H9 (cell line): ENCODE data around the gene CST9L. TPM values are rescaled to one million over a fixed set of nuclear protein-coding genes. Genes with fewer than 3 reads are reported as not detected.

Experiments used
- DNase-seq: peaks from one replicate; pipeline ENCODE4 v3.0.0-alpha.2; 2017
- H2AFZ ChIP-seq: one replicate; pipeline ENCODE4 v1.6.1; 2013; ENCODE audit warnings: mild to moderate bottlenecking, low read length, control low read depth, moderate library complexity
- H2AK5ac ChIP-seq: 2 replicates; pipeline ENCODE4 v1.6.1; 2013; ENCODE audit warnings: low read length, control low read depth, mixed read lengths; ENCODE audit not compliant: insufficient read length
- H2BK120ac ChIP-seq: one replicate; pipeline ENCODE4 v1.6.1; 2013; ENCODE audit warnings: low read depth, mild to moderate bottlenecking, low read length, control low read depth, inconsistent platforms; ENCODE audit not compliant: poor library complexity, severe bottlenecking
- H2BK12ac ChIP-seq: 2 replicates; pipeline ENCODE4 v1.6.1; 2013; ENCODE audit warnings: low read length, control low read depth, mixed read lengths, low read depth; ENCODE audit not compliant: insufficient read length
- H2BK15ac ChIP-seq: 2 replicates; pipeline ENCODE4 v1.6.1; 2013; ENCODE audit warnings: low read depth, low read length, control low read depth
- H2BK20ac ChIP-seq: one replicate; pipeline ENCODE4 v1.6.1; 2013; ENCODE audit warnings: low read depth, mild to moderate bottlenecking, low read length, control low read depth, inconsistent platforms; ENCODE audit not compliant: poor library complexity, severe bottlenecking
- H2BK5ac ChIP-seq: 2 replicates; pipeline ENCODE4 v1.6.1; 2013; ENCODE audit warnings: low read length, control low read depth, mixed read lengths; ENCODE audit not compliant: insufficient read length
- H3K14ac ChIP-seq: 2 replicates; pipeline ENCODE4 v1.6.1; 2013; ENCODE audit warnings: low read length, control low read depth; ENCODE audit not compliant: insufficient read depth
- H3K18ac ChIP-seq: 2 replicates; pipeline ENCODE4 v1.6.1; 2013; ENCODE audit warnings: low read depth, mild to moderate bottlenecking, mixed read lengths, low read length, control low read depth; ENCODE audit not compliant: insufficient read length
- H3K23ac ChIP-seq: 2 replicates; pipeline ENCODE4 v1.6.1; 2013; ENCODE audit warnings: low read length, control low read depth, mixed read lengths, low read depth; ENCODE audit not compliant: insufficient read length
- H3K23me2 ChIP-seq: 2 replicates; pipeline ENCODE4 v1.6.1; 2013; ENCODE audit warnings: low read depth, mild to moderate bottlenecking, mixed read lengths, low read length, control low read depth; ENCODE audit not compliant: insufficient read length, poor library complexity, severe bottlenecking
- H3K27ac ChIP-seq: 2 replicates; pipeline ENCODE4 v1.5.1; 2013; ENCODE audit warnings: low read length, control low read depth, mixed read lengths, low read depth; ENCODE audit not compliant: insufficient read length
- H3K27me3 ChIP-seq: 2 replicates; pipeline ENCODE4 v1.6.1; 2013; ENCODE audit warnings: low read length, control low read depth, inconsistent platforms; ENCODE audit not compliant: insufficient read depth
- H3K4ac ChIP-seq: 2 replicates; pipeline ENCODE4 v1.6.1; 2013; ENCODE audit warnings: low read depth, mild to moderate bottlenecking, control low read depth, inconsistent platforms, low read length, moderate library complexity
- H3K4me1 ChIP-seq: 2 replicates; pipeline ENCODE4 v1.6.1; 2013; ENCODE audit warnings: low read length, control low read depth, inconsistent platforms; ENCODE audit not compliant: insufficient read depth
- H3K4me2 ChIP-seq: 2 replicates; pipeline ENCODE4 v1.6.1; 2013; ENCODE audit warnings: low read length, control low read depth, mixed read lengths; ENCODE audit not compliant: insufficient read length, insufficient read depth
- H3K56ac ChIP-seq: 2 replicates; pipeline ENCODE4 v1.6.1; 2013; ENCODE audit warnings: low read depth, mild to moderate bottlenecking, mixed read lengths, low read length, control low read depth; ENCODE audit not compliant: insufficient read length
- H3K79me1 ChIP-seq: 2 replicates; pipeline ENCODE4 v1.6.1; 2013; ENCODE audit warnings: low read depth, mild to moderate bottlenecking, moderate library complexity, low read length, control low read depth, inconsistent platforms; ENCODE audit not compliant: insufficient read depth, poor library complexity, severe bottlenecking
- H3K79me2 ChIP-seq: 2 replicates; pipeline ENCODE4 v1.6.1; 2013; ENCODE audit warnings: low read length, control low read depth, inconsistent platforms; ENCODE audit not compliant: insufficient read depth
- H3K9ac ChIP-seq: 2 replicates; pipeline ENCODE4 v1.6.1; 2013; ENCODE audit warnings: low read length, control low read depth, mixed read lengths; ENCODE audit not compliant: insufficient read length; ENCODE audit errors: extremely low read depth
- H3K9me3 ChIP-seq: one replicate; pipeline ENCODE4 v1.6.1; 2013; ENCODE audit warnings: low read depth, low read length, inconsistent platforms; ENCODE audit not compliant: control insufficient read depth
- H3T11ph ChIP-seq: one replicate; pipeline ENCODE4 v1.6.1; 2013; ENCODE audit warnings: mild to moderate bottlenecking, low read length, control low read depth, inconsistent platforms
- H4K20me1 ChIP-seq: one replicate; pipeline ENCODE4 v1.6.1; 2013; ENCODE audit not compliant: control insufficient read depth, insufficient read length, insufficient read depth
- H4K5ac ChIP-seq: 2 replicates; pipeline ENCODE4 v1.6.1; 2013; ENCODE audit warnings: low read depth, mild to moderate bottlenecking, mixed read lengths, low read length, control low read depth; ENCODE audit not compliant: insufficient read length
- H4K8ac ChIP-seq: replicated peaks from 2 replicates; pipeline ENCODE4 v1.6.1; 2013; ENCODE audit warnings: low read length, control low read depth, mixed read lengths, low read depth; ENCODE audit not compliant: insufficient read length
- H4K91ac ChIP-seq: 2 replicates; pipeline ENCODE4 v1.6.1; 2013; ENCODE audit warnings: low read depth, mild to moderate bottlenecking, moderate library complexity, mixed read lengths, low read length, control low read depth; ENCODE audit not compliant: insufficient read length
- H3K27ac Mint-ChIP-seq, 3 experiments: 2 replicates in 2 of 3; 3 replicates in 1 of 3; pipeline ENCODE4 v1.8.0; 2020 to 2021; ENCODE audit warnings: mixed read lengths in 3 of 3, mild to moderate bottlenecking in 1 of 3, moderate library complexity in 1 of 3
- H3K27me3 Mint-ChIP-seq: 2 replicates; pipeline ENCODE4 v1.8.0; 2021; ENCODE audit warnings: low read depth, mild to moderate bottlenecking, moderate library complexity, mixed read lengths
- H3K36me3 Mint-ChIP-seq, 3 experiments: 2 replicates in 2 of 3; 3 replicates in 1 of 3; pipeline ENCODE4 v1.8.0; 2020 to 2021; ENCODE audit warnings: low read depth in 3 of 3, mixed read lengths in 3 of 3; ENCODE audit not compliant: insufficient read depth in 1 of 3
- H3K4me1 Mint-ChIP-seq, 2 experiments: 2 replicates each; pipeline ENCODE4 v1.8.0; 2020; ENCODE audit warnings: mixed read lengths in 2 of 2
- H3K4me3 Mint-ChIP-seq, 2 experiments: 2 replicates in 1 of 2; 3 replicates in 1 of 2; pipeline ENCODE4 v1.8.0; 2020 to 2021; ENCODE audit warnings: mild to moderate bottlenecking in 2 of 2, mixed read lengths in 2 of 2, moderate library complexity in 1 of 2
- H3K9me3 Mint-ChIP-seq, 2 experiments: 2 replicates in 1 of 2; 3 replicates in 1 of 2; pipeline ENCODE4 v1.8.0; 2020; ENCODE audit warnings: mild to moderate bottlenecking in 2 of 2, mixed read lengths in 2 of 2, moderate library complexity in 1 of 2
- CTCF ChIP-seq: fragments of 200-600 bp; sonication (generic); conservative IDR thresholded peaks from 3 replicates; pipeline ENCODE4 v1.8.0; 2021; ENCODE audit warnings: antibody characterized with exemption, mild to moderate bottlenecking
- WGBS: extraction: QIAGEN DNeasy Blood & Tissue Kit; methylation state at CpG from one replicate; pipeline ENCODE4 v1.1.7; 2013; ENCODE audit warnings: missing lambda C conversion rate, low lambda C conversion rate, mixed read lengths; ENCODE audit not compliant: insufficient read length; ENCODE audit errors: extremely low coverage; 5-methylcytosine and 5-hydroxymethylcytosine counted together
- total RNA-seq: library from RNA; stranded (reverse); gene quantifications from 2 replicates; pipeline ENCODE4 v1.2.1, GENCODE V29; 2021

The CST9L gene
- total RNA-seq, 1 experiment from 2014 or later = not detected

- no peak overlapping the region for H3K4me2 ChIP-seq
- Mint-ChIP-seq H3K36me3 (peaks cover 0 to 8% (median 5%) of the 10 kb centered on the region in 3 experiments; a peak in 3 of 7 replicates), H3K9me3 (peaks cover 0 to 2% of the 10 kb centered on the region in 2 experiments; a peak in 2 of 5 replicates), H3K4me1 (peaks cover 14 to 17% of the 10 kb centered on the region in 2 experiments), H3K4me3 (no peak overlapping the region), H3K27me3 (peaks cover 8% of the 10 kb centered on the region), H3K27ac (no peak overlapping the region)
- H2BK120ac ChIP-seq = no peak overlapping the region
- peak overlapping the region; percentile 40 for H2AFZ ChIP-seq
- H2AK5ac ChIP-seq = no peak overlapping the region
- no peak overlapping the region for H2BK20ac ChIP-seq
- no peak overlapping the region for H3K23ac ChIP-seq
- H3T11ph ChIP-seq = no peak overlapping the region
- H3K79me1 ChIP-seq = no peaks in the 10 kb centered on the region
- no peak overlapping the region for H2BK12ac ChIP-seq
- peaks cover 4% of the 10 kb centered on the region; the same call in 1 of the 2 replicates for H3K4me1 ChIP-seq
- no peak overlapping the region for H3K9ac ChIP-seq
- no peak for DNase-seq
- H3K9me3 ChIP-seq = no peaks in the 10 kb centered on the region
- H2BK5ac ChIP-seq = no peak overlapping the region
- no peaks in the 10 kb centered on the region for H3K27me3 ChIP-seq
- H4K8ac ChIP-seq = no peak overlapping the region
- H3K56ac ChIP-seq = no peak overlapping the region
- no peaks in the 10 kb centered on the region for H4K20me1 ChIP-seq
- no peak overlapping the region for H3K4ac ChIP-seq
- no peaks in the 10 kb centered on the region for H3K23me2 ChIP-seq
- no peak overlapping the region for H3K14ac ChIP-seq
- H4K5ac ChIP-seq = no peak overlapping the region
- H2BK15ac ChIP-seq = no peak overlapping the region
- H3K27ac ChIP-seq = no peak overlapping the region
- H3K18ac ChIP-seq = no peak overlapping the region
- H4K91ac ChIP-seq = no peak overlapping the region
- H3K79me2 ChIP-seq = no peaks in the 10 kb centered on the region
- TF ChIP-seq CTCF = no peak
- no CpG with 5 or more reads among the region's 1 CpG for WGBS
These were observed 27.0 kb downstream of the CST9L start for GRCh38 chr20:23541330-23541729.
